ENCODE results near the gene CALD1. TPM values are rescaled to one million over a fixed set of nuclear protein-coding genes. Genes with fewer than 3 reads are reported as not detected.

CALD1 gene
- total and polyA plus RNA-seq, 7 donors, result 34.7 to 2,150 (median 1,069) TPM

GRCh38 chr7:135012229-135012628 lies 232.8 kb downstream of the CALD1 start:
- H3K27ac ChIP-seq, result no peak overlapping the region

More at GRCh38 chr7:135012229-135012628, 232.8 kb downstream of the CALD1 start:
- no peaks in the 10 kb centered on the region for H3K4me1 ChIP-seq
- intact Hi-C loops (cut with DNase I), result no loop called here
- H3K9me3 ChIP-seq, result no peaks in the 10 kb centered on the region
- H3K27me3 ChIP-seq, result no peaks in the 10 kb centered on the region
- no peak overlapping the region for H3K4me3 ChIP-seq
- DNase-seq, result no peak
- TF ChIP-seq POLR2A (IDR thresholded peaks at IDR 0.05) (no peak), CTCF (IDR thresholded peaks at IDR 0.05) (no peak), EP300 (IDR thresholded peaks at IDR 0.05) (no peak), POLR2AphosphoS5 (IDR thresholded peaks at IDR 0.05) (no peak)
- no peaks in the 10 kb centered on the region for H3K36me3 ChIP-seq

Small RNA genes within 50 kb of the gene (small RNA-seq; reads per million reads assigned to genes)
- gene TUBB3P2, result 0 reads per million in 3 donors

Other genes starting within 250 kb of the CALD1 start
- not detected for gene AKR1B15, start 230.5 kb upstream of the CALD1 start, total RNA-seq
- gene AKR1B15, start 230.5 kb upstream of the CALD1 start, polyA plus RNA-seq, result under 1 TPM in 1 of 3 donors, not detected in 2; 0.22 TPM
- gene BPGM, start 132.8 kb upstream of the CALD1 start, total RNA-seq, result 10 to 100 TPM; 14.8 to 22.8 (median 19.0) TPM
- gene BPGM, start 132.8 kb upstream of the CALD1 start, polyA plus RNA-seq, result 10 to 100 TPM in 1 of 3 donors, 1 to 10 TPM in 2; 9.0 to 10.5 (median 9.7) TPM
- 1 to 10 TPM in 3 of 4 donors, under 1 TPM in 1; 0.95 to 3.1 (median 1.1) TPM for gene AGBL3, start 206.9 kb downstream of the CALD1 start, total RNA-seq
- under 1 TPM; 0.23 to 0.93 (median 0.60) TPM for gene AGBL3, start 206.9 kb downstream of the CALD1 start, polyA plus RNA-seq